B cell (primary cell): ENCODE measurements around the gene MME. TPM values are rescaled to one million over a fixed set of nuclear protein-coding genes. Genes with fewer than 3 reads are reported as not detected.

Experiments
- ATAC-seq: fragments of 200-7000 bp; cut with Tn5 transposase; one replicate; pipeline ENCODE4 v1.10.0; 2021; ENCODE audit warnings: low read depth, mild to moderate bottlenecking, moderate number of reproducible peaks, moderate library complexity
- CTCF ChIA-PET: fragments of 350-600 bp; sonication (Branson Sonifier 250); formaldehyde crosslinking; loops from one replicate; lab custom pipeline; 2021; ENCODE audit warnings: antibody characterized with exemption, inconsistent platforms; lab: Charles Lee
- POLR2A ChIA-PET: fragments of 350-600 bp; sonication (Branson Sonifier 250); formaldehyde crosslinking; loops from one replicate; lab custom pipeline; 2021; ENCODE audit warnings: antibody characterized with exemption; lab: Charles Lee
- DNase-seq: peaks from one replicate; pipeline ENCODE4 v3.0.0; 2013
- H2AFZ ChIP-seq: 2 replicates; pipeline ENCODE4 v1.6.1; 2012; ENCODE audit warnings: mild to moderate bottlenecking, low read depth, low read length; ENCODE audit not compliant: insufficient read depth, poor library complexity, severe bottlenecking
- H3K27ac ChIP-seq, 2 donors: 1 replicate in 1 of 2; 2 replicates in 1 of 2; pipeline ENCODE4 v1.5.1; 2012 to 2013; ENCODE audit warnings: low read length in 2 of 2, mild to moderate bottlenecking in 2 of 2, moderate library complexity in 1 of 2
- H3K27me3 ChIP-seq, 4 experiments: fragments of 200-600 bp in 1 of 4; sonication (generic) in 1 of 4; replicated peaks in 1 of 4; 1 replicate in 2 of 4; 2 replicates in 2 of 4; pipeline versions ENCODE4 v1.6.1 to v1.7.0; 2013 to 2016; ENCODE audit warnings: low read length in 3 of 4, mild to moderate bottlenecking in 2 of 4, mixed read lengths in 1 of 4, moderate library complexity in 1 of 4; ENCODE audit not compliant: insufficient read depth in 4 of 4, control insufficient read depth in 3 of 4; ENCODE audit errors: control extremely low read depth in 1 of 4
- H3K36me3 ChIP-seq, 2 experiments: replicated peaks in 1 of 2; 1 replicate in 1 of 2; 2 replicates in 1 of 2; pipeline versions ENCODE4 v1.6.1 to v1.7.1; 2013; ENCODE audit warnings: low read length in 1 of 2; ENCODE audit not compliant: insufficient read depth in 2 of 2, control insufficient read depth in 1 of 2; ENCODE audit errors: control extremely low read depth in 1 of 2, extremely low read depth in 1 of 2
- H3K4me1 ChIP-seq, 2 donors: fragments of 200-600 bp in 1 of 2; sonication (generic) in 1 of 2; 1 replicate in 1 of 2; 2 replicates in 1 of 2; pipeline versions ENCODE4 v1.5.1 to v1.6.1; 2013 to 2017; ENCODE audit warnings: low read length in 2 of 2; ENCODE audit not compliant: control insufficient read depth in 2 of 2, insufficient read depth in 2 of 2
- H3K4me2 ChIP-seq: replicated peaks from 2 replicates; pipeline ENCODE3; 2012; ENCODE audit warnings: mild to moderate bottlenecking, low read depth, low read length; ENCODE audit not compliant: poor library complexity, severe bottlenecking
- H3K4me3 ChIP-seq, 5 experiments: fragments of 200-600 bp in 1 of 5; sonication (generic) in 1 of 5; 1 replicate in 3 of 5; 2 replicates in 2 of 5; pipeline versions ENCODE4 v1.5.1 to v1.7.0; 2011 to 2016; ENCODE audit warnings: low read length in 4 of 5, mild to moderate bottlenecking in 4 of 5, low read depth in 2 of 5, control low read depth in 1 of 5, moderate library complexity in 1 of 5; ENCODE audit not compliant: insufficient read depth in 1 of 5; ENCODE audit errors: control extremely low read depth in 1 of 5, extremely low read depth in 1 of 5
- H3K79me2 ChIP-seq: fragments of 200-600 bp; sonication (generic); one replicate; pipeline ENCODE4 v1.6.0; 2016; ENCODE audit warnings: low read length; ENCODE audit not compliant: control insufficient read depth, insufficient read depth
- H3K9ac ChIP-seq: fragments of 200-600 bp; sonication (generic); 2 replicates; pipeline ENCODE4 v1.6.1; 2017; ENCODE audit warnings: mild to moderate bottlenecking, low read length, moderate library complexity
- H3K9me3 ChIP-seq, 3 donors: one replicate each; pipeline versions ENCODE4 v1.6.1 to v1.7.1; 2013; ENCODE audit warnings: low read length in 2 of 3; ENCODE audit not compliant: control insufficient read depth in 2 of 3, insufficient read depth in 1 of 3; ENCODE audit errors: control extremely low read depth in 1 of 3
- H4K20me1 ChIP-seq: 2 replicates; pipeline ENCODE4 v1.6.0; 2012; ENCODE audit warnings: mild to moderate bottlenecking, low read length; ENCODE audit not compliant: insufficient read depth, control insufficient read depth, poor library complexity, severe bottlenecking
- H3K27ac Mint-ChIP-seq: one replicate; pipeline ENCODE4 v1.8.0; 2021; ENCODE audit warnings: mixed read lengths
- H3K27me3 Mint-ChIP-seq: one replicate; pipeline ENCODE4 v1.8.0; 2021; ENCODE audit warnings: mixed read lengths
- H3K4me1 Mint-ChIP-seq: one replicate; pipeline ENCODE4 v1.8.0; 2021; ENCODE audit warnings: mixed read lengths
- H3K4me3 Mint-ChIP-seq: one replicate; pipeline ENCODE4 v1.8.0; 2021; ENCODE audit warnings: mixed read lengths
- H3K9me3 Mint-ChIP-seq: one replicate; pipeline ENCODE4 v1.8.0; 2022; ENCODE audit warnings: mixed read lengths; ENCODE audit not compliant: insufficient read depth
- EZH2 ChIP-seq: IDR thresholded peaks from 2 replicates; pipeline ENCODE4 v1.6.1; 2012; ENCODE audit warnings: borderline replicate concordance, low read depth, mild to moderate bottlenecking, moderate library complexity, low read length; ENCODE audit not compliant: insufficient read depth, poor library complexity, severe bottlenecking
- WGBS: methylation state at CpG from one replicate; pipeline ENCODE4 v1.1.5; 2013; ENCODE audit warnings: missing lambda C conversion rate; ENCODE audit not compliant: insufficient coverage; 5-methylcytosine and 5-hydroxymethylcytosine counted together
- intact Hi-C: fragments of 100-400 bp; cut with micrococcal nuclease; formaldehyde crosslinking; loops from one replicate; pipeline ENCODE4 v1.10.0; 2022
- polyA plus RNA-seq: library from polyadenylated mRNA; depleted of rRNA; stranded (reverse); fragments of >200 nt; gene quantifications from 2 replicates; pipeline ENCODE4 v1.2.3, GENCODE V29; 2012
- total RNA-seq, 2 donors: library from RNA; stranded (reverse); fragments of 120-200 nt in 1 of 2; gene quantifications; 1 replicate in 1 of 2; 2 replicates in 1 of 2; pipeline versions ENCODE4 v1.2.3 to v1.2.4, GENCODE V29; 2013 to 2022
- TF ChIP-seq, protein P1 (sequence below): fragments of 200-600 bp; IDR thresholded peaks from one replicate; pipeline ENCODE4 v1.8.0; 2022; ENCODE audit warnings: antibody characterized with exemption, mild to moderate bottlenecking

MME gene
- total and polyA plus RNA-seq, 2 donors (not counting 1 experiment from before 2014, with no cell fraction given): 0.88 to 11.2 TPM

DNA sequence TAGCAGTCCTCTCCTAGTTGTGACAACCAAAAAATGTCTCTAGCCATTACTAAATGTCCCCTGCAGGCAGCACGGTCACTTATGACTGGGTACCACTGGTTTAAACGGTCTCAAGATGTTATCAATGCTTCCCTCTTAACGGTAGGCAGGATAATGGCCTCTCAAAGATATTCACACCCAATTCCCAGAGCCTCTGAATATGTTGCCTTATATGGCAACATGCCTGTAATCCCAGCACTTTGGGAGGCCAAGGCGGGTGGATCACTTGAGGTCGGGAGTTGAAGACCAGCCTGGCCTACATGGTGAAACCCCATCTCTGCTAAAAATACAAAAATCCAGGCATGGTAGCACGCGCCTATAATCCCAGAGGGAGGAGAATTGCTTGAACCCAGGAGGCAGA, 9.4 kb downstream of the MME start:
- H3K27me3 Mint-ChIP-seq: no peaks in the 10 kb centered on the region
- H3K4me1 Mint-ChIP-seq: peaks cover 11% of the 10 kb centered on the region
- CTCF ChIA-PET: no interaction called here
- H3K36me3 ChIP-seq: no peaks in the 10 kb centered on the region
- H3K4me1 ChIP-seq: peaks cover 5 to 10% of the 10 kb centered on the region in 2 donors
- intact Hi-C loops: no loop called here
- H3K27ac Mint-ChIP-seq: no peak overlapping the region
- H3K9ac ChIP-seq: no peak overlapping the region
- WGBS: 98% methylated on average over 5 of the region's 7 CpGs
- ATAC-seq (no peak), DNase-seq (no peak)
- H3K4me3 Mint-ChIP-seq: no peak overlapping the region
- H3K27ac ChIP-seq: no peak overlapping the region
- H3K4me2 ChIP-seq: no peak overlapping the region
- no peak overlapping the region for H3K4me3 ChIP-seq
- POLR2A ChIA-PET: no interaction called here
- no peaks in the 10 kb centered on the region for H3K9me3 Mint-ChIP-seq
- H2AFZ ChIP-seq: no peak overlapping the region
- no peaks in the 10 kb centered on the region for H3K9me3 ChIP-seq
- no peak for TF ChIP-seq EZH2
- TF ChIP-seq, protein P1, sequence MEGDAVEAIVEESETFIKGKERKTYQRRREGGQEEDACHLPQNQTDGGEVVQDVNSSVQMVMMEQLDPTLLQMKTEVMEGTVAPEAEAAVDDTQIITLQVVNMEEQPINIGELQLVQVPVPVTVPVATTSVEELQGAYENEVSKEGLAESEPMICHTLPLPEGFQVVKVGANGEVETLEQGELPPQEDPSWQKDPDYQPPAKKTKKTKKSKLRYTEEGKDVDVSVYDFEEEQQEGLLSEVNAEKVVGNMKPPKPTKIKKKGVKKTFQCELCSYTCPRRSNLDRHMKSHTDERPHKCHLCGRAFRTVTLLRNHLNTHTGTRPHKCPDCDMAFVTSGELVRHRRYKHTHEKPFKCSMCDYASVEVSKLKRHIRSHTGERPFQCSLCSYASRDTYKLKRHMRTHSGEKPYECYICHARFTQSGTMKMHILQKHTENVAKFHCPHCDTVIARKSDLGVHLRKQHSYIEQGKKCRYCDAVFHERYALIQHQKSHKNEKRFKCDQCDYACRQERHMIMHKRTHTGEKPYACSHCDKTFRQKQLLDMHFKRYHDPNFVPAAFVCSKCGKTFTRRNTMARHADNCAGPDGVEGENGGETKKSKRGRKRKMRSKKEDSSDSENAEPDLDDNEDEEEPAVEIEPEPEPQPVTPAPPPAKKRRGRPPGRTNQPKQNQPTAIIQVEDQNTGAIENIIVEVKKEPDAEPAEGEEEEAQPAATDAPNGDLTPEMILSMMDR: no peak
- no peaks in the 10 kb centered on the region for H3K79me2 ChIP-seq
- no peaks in the 10 kb centered on the region for H4K20me1 ChIP-seq
- no peaks in the 10 kb centered on the region for H3K27me3 ChIP-seq

DNA sequence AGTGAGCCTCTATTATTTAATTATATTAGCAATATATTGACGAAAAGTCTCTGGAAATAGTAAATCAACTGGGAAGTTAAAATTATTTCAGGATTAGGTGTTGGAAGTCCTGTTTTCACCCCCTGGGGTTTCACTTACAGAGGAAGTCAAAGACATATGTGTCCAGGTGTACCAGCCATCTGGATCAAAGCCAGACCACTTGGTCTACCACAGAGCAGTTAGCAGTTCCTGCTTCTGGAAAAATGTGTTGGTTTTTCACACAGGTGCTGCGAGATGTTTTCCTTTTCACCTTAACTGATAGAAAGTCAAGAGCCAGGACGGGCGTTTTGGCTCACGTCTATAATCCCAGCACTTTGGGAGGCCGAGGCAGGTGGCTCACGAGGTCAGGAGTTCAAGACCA, 13.1 kb downstream of the MME start:
- H3K4me3 Mint-ChIP-seq: no peak overlapping the region
- Histone ChIP-seq H2AFZ (no peak overlapping the region), H3K9ac (no peak overlapping the region), H3K4me3 (no peak overlapping the region), H3K4me2 (no peak overlapping the region), H3K4me1 (peaks cover 21 to 25% of the 10 kb centered on the region in 2 donors), H3K27me3 (no peaks in the 10 kb centered on the region), H3K79me2 (no peaks in the 10 kb centered on the region), H3K9me3 (no peaks in the 10 kb centered on the region), H3K27ac (no peak overlapping the region), H3K36me3 (no peaks in the 10 kb centered on the region), H4K20me1 (no peaks in the 10 kb centered on the region)
- H3K27ac Mint-ChIP-seq: no peak overlapping the region
- ATAC-seq (no peak), DNase-seq (no peak)
- POLR2A ChIA-PET: no interaction called here
- intact Hi-C loops: no loop called here
- no peaks in the 10 kb centered on the region for H3K9me3 Mint-ChIP-seq
- WGBS: 4% methylated on average over 6 of the region's 7 CpGs
- TF ChIP-seq EZH2: no peak
- TF ChIP-seq, protein P1: no peak
- no peaks in the 10 kb centered on the region for H3K27me3 Mint-ChIP-seq
- peaks cover 16% of the 10 kb centered on the region for H3K4me1 Mint-ChIP-seq
- CTCF ChIA-PET: no interaction called here
